CD14-positive monocyte (primary cell): Measurements from ENCODE around the gene INTS14. TPM values are rescaled to one million over a fixed set of nuclear protein-coding genes. Genes with fewer than 3 reads are reported as not detected.

Experiments used
- DNase-seq, 3 donors: peaks; one replicate each; pipeline ENCODE4 v3.0.0-alpha.2; 2011 to 2022
- H2AFZ ChIP-seq: 2 replicates; pipeline ENCODE4 v1.6.0; 2012; ENCODE audit warnings: mild to moderate bottlenecking, low read depth, low read length, inconsistent platforms; ENCODE audit not compliant: insufficient read depth, poor library complexity, severe bottlenecking
- H3K27ac ChIP-seq, 2 donors: 1 replicate in 1 of 2; 2 replicates in 1 of 2; pipeline ENCODE4 v1.5.1; 2012 to 2013; ENCODE audit warnings: low read length in 2 of 2, control low read depth in 1 of 2, inconsistent platforms in 1 of 2, low read depth in 1 of 2, mild to moderate bottlenecking in 1 of 2
- H3K27me3 ChIP-seq, 2 donors: one replicate each; pipeline versions ENCODE4 v1.6.0 to v1.6.1; 2011 to 2013; ENCODE audit warnings: low read length in 2 of 2; ENCODE audit not compliant: control insufficient read depth in 2 of 2, insufficient read depth in 2 of 2
- H3K36me3 ChIP-seq, 2 donors: replicated peaks in 1 of 2; 1 replicate in 1 of 2; 2 replicates in 1 of 2; pipeline versions ENCODE4 v1.5.1 to v1.6.1; 2012 to 2013; ENCODE audit warnings: low read length in 2 of 2, control low read depth in 1 of 2, inconsistent platforms in 1 of 2, mild to moderate bottlenecking in 1 of 2; ENCODE audit not compliant: insufficient read depth in 2 of 2, control insufficient read depth in 1 of 2
- H3K4me1 ChIP-seq, 2 donors: 1 replicate in 1 of 2; 2 replicates in 1 of 2; pipeline versions ENCODE4 v1.5.1 to v1.6.1; 2012 to 2013; ENCODE audit warnings: low read length in 2 of 2, control low read depth in 1 of 2, inconsistent platforms in 1 of 2, mild to moderate bottlenecking in 1 of 2, moderate library complexity in 1 of 2; ENCODE audit not compliant: insufficient read depth in 2 of 2, control insufficient read depth in 1 of 2
- H3K4me2 ChIP-seq: replicated peaks from 2 replicates; pipeline ENCODE3; 2012; ENCODE audit warnings: low read length, moderate library complexity, mild to moderate bottlenecking; ENCODE audit not compliant: poor library complexity, severe bottlenecking; ENCODE audit errors: extremely low read depth
- H3K4me3 ChIP-seq, 3 experiments: fragments of 200-600 bp in 1 of 3; sonication (generic) in 1 of 3; replicated peaks in 1 of 3; 1 replicate in 2 of 3; 2 replicates in 1 of 3; pipeline ENCODE4 v1.5.1; 2011 to 2013; ENCODE audit warnings: low read length in 3 of 3, mild to moderate bottlenecking in 3 of 3, control low read depth in 2 of 3, low read depth in 2 of 3, inconsistent platforms in 1 of 3, moderate library complexity in 1 of 3
- H3K79me2 ChIP-seq: 2 replicates; pipeline ENCODE4 v1.6.0; 2012; ENCODE audit warnings: mild to moderate bottlenecking, control low read depth, inconsistent platforms, low read length, moderate library complexity; ENCODE audit not compliant: insufficient read depth
- H3K9ac ChIP-seq: 2 replicates; pipeline ENCODE4 v1.6.0; 2017; ENCODE audit warnings: low read length, mild to moderate bottlenecking; ENCODE audit not compliant: insufficient read depth, poor library complexity, severe bottlenecking
- H3K9me3 ChIP-seq, 2 donors: replicated peaks in 1 of 2; 1 replicate in 1 of 2; 2 replicates in 1 of 2; pipeline versions ENCODE4 v1.5.1 to v1.6.1; 2012 to 2013; ENCODE audit warnings: low read length in 2 of 2, control low read depth in 1 of 2; ENCODE audit not compliant: control insufficient read depth in 1 of 2, insufficient read depth in 1 of 2
- H4K20me1 ChIP-seq: 2 replicates; pipeline ENCODE4 v1.6.0; 2012; ENCODE audit warnings: mild to moderate bottlenecking, low read length, control low read depth, moderate library complexity; ENCODE audit not compliant: insufficient read depth
- H3K27ac Mint-ChIP-seq, 7 donors: one replicate each; pipeline ENCODE4 v1.8.0; 2020; ENCODE audit warnings: mild to moderate bottlenecking in 7 of 7, mixed read lengths in 7 of 7, moderate library complexity in 6 of 7, inconsistent platforms in 2 of 7
- H3K27me3 Mint-ChIP-seq, 3 donors: one replicate each; pipeline ENCODE4 v1.8.0; 2021 to 2022; ENCODE audit warnings: low read depth in 3 of 3, mild to moderate bottlenecking in 3 of 3, mixed read lengths in 3 of 3, moderate library complexity in 3 of 3, inconsistent platforms in 1 of 3
- H3K36me3 Mint-ChIP-seq, 2 donors: one replicate each; pipeline ENCODE4 v1.8.0; 2020; ENCODE audit warnings: mixed read lengths in 2 of 2, inconsistent platforms in 1 of 2, mild to moderate bottlenecking in 1 of 2
- H3K4me1 Mint-ChIP-seq: one replicate; pipeline ENCODE4 v1.8.0; 2020; ENCODE audit warnings: mild to moderate bottlenecking, mixed read lengths
- H3K4me3 Mint-ChIP-seq, 2 donors: one replicate each; pipeline ENCODE4 v1.8.0; 2020; ENCODE audit warnings: mild to moderate bottlenecking in 2 of 2, mixed read lengths in 2 of 2, moderate library complexity in 1 of 2
- H3K9me3 Mint-ChIP-seq, 7 donors: one replicate each; pipeline ENCODE4 v1.8.0; 2020 to 2022; ENCODE audit warnings: mixed read lengths in 7 of 7, mild to moderate bottlenecking in 6 of 7, moderate library complexity in 6 of 7, inconsistent platforms in 2 of 7
- CTCF ChIP-seq: fragments of 200-600 bp; IDR thresholded peaks from one replicate; pipeline ENCODE4 v1.8.0; 2022; ENCODE audit warnings: antibody characterized with exemption, mild to moderate bottlenecking
- WGBS: methylation state at CpG from one replicate; pipeline ENCODE4 v1.1.5; 2013; ENCODE audit warnings: missing lambda C conversion rate; ENCODE audit not compliant: insufficient coverage; 5-methylcytosine and 5-hydroxymethylcytosine counted together
- intact Hi-C, 2 donors: fragments of 100-400 bp; cut with micrococcal nuclease; formaldehyde crosslinking; loops; one replicate each; pipeline versions ENCODE4 v1.15.0 to v1.15.1; 2023
- polyA plus RNA-seq, 3 donors: library from polyadenylated mRNA; depleted of rRNA in 1 of 3; unstranded in 2 of 3; stranded (reverse) in 1 of 3; fragments of 300-500 nt in 2 of 3; fragments of >200 nt in 1 of 3; fragmentation: Illumina TruSeq in 2 of 3; gene quantifications; 1 replicate in 2 of 3; 2 replicates in 1 of 3; pipeline ENCODE4 v1.2.3, GENCODE V29; 2012 to 2021

INTS14 gene
- polyA plus RNA-seq, 3 donors, result 10.1 to 20.3 (median 12.0) TPM

GRCh38 chr15:65583701-65584100 is 27.2 kb downstream of the INTS14 start:
- H3K36me3 Mint-ChIP-seq, result peaks cover 73 to 90% of the 10 kb centered on the region in 2 donors

GRCh38 chr15:65580287-65580686 is 30.6 kb downstream of the INTS14 start:
- no peak overlapping the region for H3K4me3 ChIP-seq
- H3K4me2 ChIP-seq, result no peak overlapping the region
- TF ChIP-seq CTCF, result no peak
- H3K9me3 ChIP-seq, result no peaks in the 10 kb centered on the region
- H3K27me3 Mint-ChIP-seq, result no peaks in the 10 kb centered on the region
- H3K79me2 ChIP-seq, result no peaks in the 10 kb centered on the region
- intact Hi-C loops, result no loop called here
- H2AFZ ChIP-seq, result no peak overlapping the region
- no peaks in the 10 kb centered on the region for H3K9me3 Mint-ChIP-seq
- peaks cover 74 to 86% of the 10 kb centered on the region in 2 donors for H3K36me3 Mint-ChIP-seq
- H3K9ac ChIP-seq, result no peak overlapping the region
- H3K27ac Mint-ChIP-seq, result no peak overlapping the region
- H3K4me1 ChIP-seq, result peaks cover 0 to 6% of the 10 kb centered on the region in 2 donors
- no peaks in the 10 kb centered on the region for H4K20me1 ChIP-seq
- H3K4me1 Mint-ChIP-seq, result peaks cover 12% of the 10 kb centered on the region
- no peak overlapping the region for H3K4me3 Mint-ChIP-seq
- H3K36me3 ChIP-seq, result peaks cover 66 to 91% of the 10 kb centered on the region in 2 donors
- H3K27ac ChIP-seq, result no peak overlapping the region
- no peak for DNase-seq
- H3K27me3 ChIP-seq, result no peaks in the 10 kb centered on the region

More at GRCh38 chr15:65583701-65584100, 27.2 kb downstream of the INTS14 start:
- Histone ChIP-seq H3K4me2 (no peak overlapping the region), H3K36me3 (peaks cover 80 to 91% of the 10 kb centered on the region in 2 donors), H2AFZ (no peak overlapping the region), H3K9me3 (no peaks in the 10 kb centered on the region), H3K27ac (no peak overlapping the region), H3K4me3 (no peak overlapping the region), H3K27me3 (no peaks in the 10 kb centered on the region), H3K4me1 (no peaks in the 10 kb centered on the region), H3K79me2 (no peaks in the 10 kb centered on the region), H3K9ac (no peak overlapping the region), H4K20me1 (no peaks in the 10 kb centered on the region)
- no peaks in the 10 kb centered on the region for H3K9me3 Mint-ChIP-seq
- no peaks in the 10 kb centered on the region for H3K27me3 Mint-ChIP-seq
- H3K27ac Mint-ChIP-seq, result peak overlapping the region in 1 of 7 donors; percentile 42
- WGBS, result 0% methylated on average over 1 of the region's 1 CpG
- H3K4me1 Mint-ChIP-seq, result no peaks in the 10 kb centered on the region
- TF ChIP-seq CTCF, result no peak
- no peak for DNase-seq
- H3K4me3 Mint-ChIP-seq, result no peak overlapping the region
- intact Hi-C loops, result no loop called here
